ENCODE data around the gene MEOX1. TPM values are rescaled to one million over a fixed set of nuclear protein-coding genes. Genes with fewer than 3 reads are reported as not detected.

MEOX1 gene
- total and polyA plus RNA-seq, 2 of the 4 experiments (the other 2 are of a cell fraction): 0.48 to 0.72 TPM

DNA sequence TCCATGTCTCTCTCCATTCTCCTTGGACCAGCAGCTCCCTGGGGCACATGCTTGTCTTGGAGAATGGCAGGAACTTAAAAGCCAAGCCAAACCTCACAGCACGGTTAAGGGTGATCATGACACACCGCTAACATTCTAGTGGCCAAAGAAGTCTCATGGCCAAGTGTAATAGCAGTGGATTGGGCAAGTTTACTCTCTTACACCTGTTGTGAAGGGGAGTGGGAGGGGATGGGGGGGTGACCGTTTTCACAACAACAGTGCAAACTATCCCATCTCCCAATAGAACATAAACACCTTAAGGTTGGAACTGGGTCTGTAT lies 37.7 kb upstream of the MEOX1 start:
- no peak overlapping the region for H3K9ac ChIP-seq (ENCODE audit: low read depth, low read length)
- no peaks in the 10 kb centered on the region for H4K20me1 ChIP-seq (ENCODE audit: insufficient read depth, low read length)
- no peak overlapping the region for H3K27ac ChIP-seq (ENCODE audit: insufficient read depth, low read length)
- peaks cover 9% of the 10 kb centered on the region for H3K9me3 ChIP-seq (ENCODE audit: control insufficient read depth, insufficient read depth, low read length)
- H3K9me1 ChIP-seq (ENCODE audit: insufficient read depth, low read length): no peaks in the 10 kb centered on the region
- H3K14ac ChIP-seq (replicated peaks; ENCODE audit: low read depth, low read length): no peak overlapping the region
- ChIA-PET CTCF (interaction anchor here (6.2 kb wide), 1 partner anchor 61 kb away, joined by 50 read pairs; no protein-coding TSS in a partner anchor), POLR2A (ENCODE audit: unreplicated experiment) (no interaction called here)
- ATAC-seq (ENCODE audit: low read depth) (no peak), DNase-seq (no peak)
- H3K4ac ChIP-seq (ENCODE audit: low read depth, low read length): no peak overlapping the region
- peaks cover 3% of the 10 kb centered on the region; the same call in 1 of the 2 replicates for H3K27me3 ChIP-seq (ENCODE audit: control insufficient read depth, insufficient read depth, low read length)
- H3K56ac ChIP-seq (ENCODE audit: extremely low read depth, insufficient read depth, low read length): no peak overlapping the region
- no peaks in the 10 kb centered on the region for H3K36me3 ChIP-seq (ENCODE audit: control insufficient read depth, insufficient read depth, low read length)
- no peak overlapping the region for H2BK120ac ChIP-seq (ENCODE audit: low read depth, low read length)
- no peak overlapping the region for H2BK20ac ChIP-seq (ENCODE audit: low read depth, low read length)
- no peak overlapping the region for H2AFZ ChIP-seq (replicated peaks; ENCODE audit: low read length, poor library complexity)
- dilution Hi-C loops (cut with HindIII; ENCODE audit: low sequenced_read_pairs, unreplicated experiment) (no loop called here), in situ Hi-C loops (cut with MboI; ENCODE audit: low sequenced_read_pairs) (no loop called here), intact Hi-C loops (cut with micrococcal nuclease) (no loop called here)
- H3K4me1 ChIP-seq (ENCODE audit: control insufficient read depth, insufficient read depth, low read length): peaks cover 7% of the 10 kb centered on the region; the same call in 1 of the 2 replicates
- H2BK5ac ChIP-seq (ENCODE audit: low read depth, low read length, poor library complexity, severe bottlenecking): no peak overlapping the region
- no peak overlapping the region for H3K23ac ChIP-seq (ENCODE audit: low read depth, low read length)
- no CpG with 5 or more reads among the region's 3 CpGs for WGBS, 2 experiments (ENCODE audit: extremely low coverage in 2 of 2, insufficient read length in 1 of 2)
- no TSS peak for BruUV-seq (replicated peaks)
- no peak for TF ChIP-seq NFE2L2 (IDR thresholded peaks at IDR 0.05; ENCODE audit: low read depth, low read length)
- TF ChIP-seq, protein P1, sequence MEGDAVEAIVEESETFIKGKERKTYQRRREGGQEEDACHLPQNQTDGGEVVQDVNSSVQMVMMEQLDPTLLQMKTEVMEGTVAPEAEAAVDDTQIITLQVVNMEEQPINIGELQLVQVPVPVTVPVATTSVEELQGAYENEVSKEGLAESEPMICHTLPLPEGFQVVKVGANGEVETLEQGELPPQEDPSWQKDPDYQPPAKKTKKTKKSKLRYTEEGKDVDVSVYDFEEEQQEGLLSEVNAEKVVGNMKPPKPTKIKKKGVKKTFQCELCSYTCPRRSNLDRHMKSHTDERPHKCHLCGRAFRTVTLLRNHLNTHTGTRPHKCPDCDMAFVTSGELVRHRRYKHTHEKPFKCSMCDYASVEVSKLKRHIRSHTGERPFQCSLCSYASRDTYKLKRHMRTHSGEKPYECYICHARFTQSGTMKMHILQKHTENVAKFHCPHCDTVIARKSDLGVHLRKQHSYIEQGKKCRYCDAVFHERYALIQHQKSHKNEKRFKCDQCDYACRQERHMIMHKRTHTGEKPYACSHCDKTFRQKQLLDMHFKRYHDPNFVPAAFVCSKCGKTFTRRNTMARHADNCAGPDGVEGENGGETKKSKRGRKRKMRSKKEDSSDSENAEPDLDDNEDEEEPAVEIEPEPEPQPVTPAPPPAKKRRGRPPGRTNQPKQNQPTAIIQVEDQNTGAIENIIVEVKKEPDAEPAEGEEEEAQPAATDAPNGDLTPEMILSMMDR (conservative IDR thresholded peaks at IDR 0.05; ENCODE audit: low read depth, low read length): no peak
- no peak for TF ChIP-seq MAZ (IDR thresholded peaks at IDR 0.05; ENCODE audit: borderline replicate concordance, low read depth, low read length)
- no peak for TF ChIP-seq CHD1 (IDR thresholded peaks at IDR 0.05; ENCODE audit: low read depth, low read length)
- no peak for TF ChIP-seq MXI1 (IDR thresholded peaks at IDR 0.05; ENCODE audit: borderline replicate concordance, low read depth, low read length)
- TF ChIP-seq RAD21 (IDR thresholded peaks at IDR 0.05; ENCODE audit: low read length): no peak
- TF ChIP-seq BHLHE40 (IDR thresholded peaks at IDR 0.05; ENCODE audit: low read depth, low read length): no peak
- TF ChIP-seq RCOR1 (IDR thresholded peaks at IDR 0.05; ENCODE audit: insufficient replicate concordance, low read length): no peak
- no peak for TF ChIP-seq POLR2A (IDR thresholded peaks at IDR 0.05; ENCODE audit: low read depth, low read length)
- TF ChIP-seq, protein P2, sequence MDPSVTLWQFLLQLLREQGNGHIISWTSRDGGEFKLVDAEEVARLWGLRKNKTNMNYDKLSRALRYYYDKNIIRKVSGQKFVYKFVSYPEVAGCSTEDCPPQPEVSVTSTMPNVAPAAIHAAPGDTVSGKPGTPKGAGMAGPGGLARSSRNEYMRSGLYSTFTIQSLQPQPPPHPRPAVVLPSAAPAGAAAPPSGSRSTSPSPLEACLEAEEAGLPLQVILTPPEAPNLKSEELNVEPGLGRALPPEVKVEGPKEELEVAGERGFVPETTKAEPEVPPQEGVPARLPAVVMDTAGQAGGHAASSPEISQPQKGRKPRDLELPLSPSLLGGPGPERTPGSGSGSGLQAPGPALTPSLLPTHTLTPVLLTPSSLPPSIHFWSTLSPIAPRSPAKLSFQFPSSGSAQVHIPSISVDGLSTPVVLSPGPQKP (IDR thresholded peaks at IDR 0.05; ENCODE audit: borderline replicate concordance, low read depth, low read length): no peak
- H2AK5ac ChIP-seq (ENCODE audit: low read depth, low read length): no peak overlapping the region
- H3K18ac ChIP-seq (ENCODE audit: low read depth, low read length): no peak overlapping the region
- H2BK15ac ChIP-seq (ENCODE audit: low read depth, low read length): no peak overlapping the region
- no peaks in the 10 kb centered on the region for H3K79me1 ChIP-seq (ENCODE audit: low read depth in 1 of 2, low read length in 2 of 2)
- no peak overlapping the region for H3K4me2 ChIP-seq (ENCODE audit: low read depth, low read length)
- no peak overlapping the region for H2AK9ac ChIP-seq (replicated peaks; ENCODE audit: low read depth, low read length, poor library complexity)
- H3K4me3 ChIP-seq (ENCODE audit: insufficient read depth, low read depth, low read length): no peak overlapping the region
- H4K8ac ChIP-seq (ENCODE audit: low read depth in 2 of 2, low read length in 2 of 2): no peak overlapping the region
- no peak overlapping the region for H4K5ac ChIP-seq (ENCODE audit: low read depth, low read length)
- H4K91ac ChIP-seq (ENCODE audit: insufficient read depth, low read depth, low read length): no peak overlapping the region

All from IMR-90 (cell line).